Esophagus (tissue), 2 donors: ENCODE data around the gene TRMT61A. TPM values are rescaled to one million over a fixed set of nuclear protein-coding genes. Genes with fewer than 3 reads are reported as not detected.

Experiments
- H3K27ac ChIP-seq, 2 donors: one replicate each; pipeline ENCODE4 v1.5.1; 2013; ENCODE audit warnings: low read depth in 2 of 2, mild to moderate bottlenecking in 2 of 2, inconsistent platforms in 1 of 2, low read length in 1 of 2, moderate library complexity in 1 of 2
- H3K27me3 ChIP-seq, 2 donors: one replicate each; pipeline ENCODE4 v1.6.1; 2013; ENCODE audit warnings: low read length in 2 of 2, control low read depth in 1 of 2, mild to moderate bottlenecking in 1 of 2; ENCODE audit not compliant: insufficient read depth in 2 of 2, control insufficient read depth in 1 of 2
- H3K36me3 ChIP-seq, 2 donors: one replicate each; pipeline ENCODE4 v1.6.1; 2013; ENCODE audit warnings: low read length in 1 of 2; ENCODE audit not compliant: control insufficient read depth in 2 of 2, insufficient read depth in 2 of 2
- H3K4me1 ChIP-seq, 2 donors: one replicate each; pipeline ENCODE4 v1.6.1; 2013; ENCODE audit warnings: low read length in 1 of 2; ENCODE audit not compliant: control insufficient read depth in 2 of 2, insufficient read depth in 2 of 2
- H3K4me3 ChIP-seq, 2 donors: one replicate each; pipeline ENCODE4 v1.5.1; 2013; ENCODE audit warnings: low read length in 2 of 2, mild to moderate bottlenecking in 2 of 2, low read depth in 1 of 2, moderate library complexity in 1 of 2
- H3K9me3 ChIP-seq, 2 donors: one replicate each; pipeline ENCODE4 v1.6.1; 2013; ENCODE audit warnings: mild to moderate bottlenecking in 2 of 2, low read depth in 1 of 2, low read length in 1 of 2, moderate library complexity in 1 of 2; ENCODE audit not compliant: control insufficient read depth in 2 of 2, insufficient read depth in 1 of 2
- WGBS, 2 donors: extraction: QIAGEN DNeasy Blood & Tissue Kit; methylation state at CpG; one replicate each; pipeline ENCODE4 v1.1.7; 2013; 5-methylcytosine and 5-hydroxymethylcytosine counted together
- polyA plus RNA-seq, 2 donors: library from polyadenylated mRNA; stranded (reverse); fragments of 200-250 nt; gene quantifications; one replicate each; pipeline ENCODE4 v1.2.3, GENCODE V29; 2013
- donor health status: healthy with polysubstance abuse.
- donor health status: Bipolar disorder and iron deficiency.

The TRMT61A gene
- polyA plus RNA-seq, 2 donors = 11.0 to 11.5 TPM

GRCh38 chr14:103533999-103534575 lies 5.1 kb downstream of the TRMT61A start:
- H3K9me3 ChIP-seq = no peaks in the 10 kb centered on the region
- WGBS, 2 donors = 75 to 77% methylated on average over 18 to 25 of the region's 25 CpGs
- H3K36me3 ChIP-seq = peaks cover 0 to 40% of the 10 kb centered on the region in 2 donors
- H3K4me1 ChIP-seq = peaks cover 14 to 18% of the 10 kb centered on the region in 2 donors
- H3K27me3 ChIP-seq = no peaks in the 10 kb centered on the region
- no peak overlapping the region for H3K4me3 ChIP-seq
- H3K27ac ChIP-seq = peak overlapping the region; percentile 69 to 77

DNA sequence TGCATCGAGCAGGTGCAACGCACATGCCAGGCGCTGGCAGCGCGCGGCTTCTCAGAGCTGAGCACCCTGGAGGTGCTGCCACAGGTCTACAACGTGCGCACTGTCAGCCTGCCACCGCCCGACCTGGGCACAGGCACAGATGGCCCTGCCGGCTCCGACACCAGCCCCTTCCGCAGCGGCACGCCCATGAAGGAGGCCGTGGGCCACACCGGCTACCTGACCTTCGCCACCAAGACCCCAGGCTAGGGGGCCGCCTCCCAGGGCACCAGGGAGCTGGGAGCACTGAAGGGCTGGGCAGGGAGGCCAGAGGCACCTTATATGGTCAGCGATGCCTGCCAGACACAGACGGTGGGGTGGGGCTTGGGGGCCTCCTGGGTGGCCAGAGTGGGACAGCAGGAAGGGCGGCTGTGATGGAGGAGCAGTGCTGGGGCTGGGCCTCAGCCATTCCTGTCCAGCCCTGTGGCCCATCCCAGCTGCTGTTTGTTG lies 5.6 kb downstream of the TRMT61A start:
- H3K4me3 ChIP-seq = no peak overlapping the region
- no peaks in the 10 kb centered on the region for H3K9me3 ChIP-seq
- H3K27me3 ChIP-seq = no peaks in the 10 kb centered on the region
- H3K4me1 ChIP-seq = peaks cover 17 to 18% of the 10 kb centered on the region in 2 donors
- WGBS, 2 donors = 76 to 85% methylated on average over 22 of the region's 22 CpGs
- H3K36me3 ChIP-seq = peaks cover 0 to 40% of the 10 kb centered on the region in 2 donors
- H3K27ac ChIP-seq = peak overlapping the region; percentile 69 to 77

GRCh38 chr14:103535081-103535890 lies 6.3 kb downstream of the TRMT61A start:
- H3K36me3 ChIP-seq = peaks cover 0 to 40% of the 10 kb centered on the region in 2 donors
- H3K27ac ChIP-seq = peak overlapping the region; percentile 50 to 77
- H3K9me3 ChIP-seq = no peaks in the 10 kb centered on the region
- no peaks in the 10 kb centered on the region for H3K27me3 ChIP-seq
- peaks cover 11 to 12% of the 10 kb centered on the region in 2 donors for H3K4me1 ChIP-seq
- WGBS, 2 donors = 80% methylated on average over 21 of the region's 21 CpGs
- H3K4me3 ChIP-seq = no peak overlapping the region

GRCh38 chr14:103535891-103536565 lies 7.0 kb downstream of the TRMT61A start:
- WGBS, 2 donors = 80 to 89% methylated on average over 11 of the region's 11 CpGs
- Histone ChIP-seq H3K4me3 (no peak overlapping the region), H3K27ac (peak overlapping the region in 1 of 2 donors; percentile 77), H3K4me1 (peaks cover 8 to 9% of the 10 kb centered on the region in 2 donors), H3K27me3 (no peaks in the 10 kb centered on the region), H3K36me3 (peaks cover 0 to 40% of the 10 kb centered on the region in 2 donors), H3K9me3 (no peaks in the 10 kb centered on the region)

DNA sequence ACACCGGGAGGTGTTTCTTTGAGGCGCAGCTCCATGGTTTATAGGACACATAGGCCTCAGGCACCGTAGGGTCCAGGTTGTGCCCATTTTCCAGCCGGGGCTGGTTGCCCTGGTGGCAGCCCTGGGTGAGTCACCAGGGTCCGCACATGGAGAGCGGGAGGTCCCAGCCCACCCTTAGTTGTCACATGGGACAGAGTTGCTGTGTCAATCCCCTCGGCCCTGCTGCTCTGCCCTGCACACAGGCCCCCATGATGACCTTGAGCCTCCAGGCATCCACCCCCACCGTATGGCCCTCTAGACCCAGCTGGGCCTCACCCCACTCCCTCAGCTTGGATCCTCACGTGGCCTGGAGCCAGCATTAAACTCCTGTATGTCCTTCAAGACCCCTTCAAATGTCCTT lies 7.7 kb downstream of the TRMT61A start:
- whole genome bisulfite sequencing, 2 donors = 70 to 73% methylated on average over 9 of the region's 9 CpGs
- no peak overlapping the region for H3K27ac ChIP-seq
- no peaks in the 10 kb centered on the region for H3K27me3 ChIP-seq
- peaks cover 0 to 38% of the 10 kb centered on the region in 2 donors for H3K36me3 ChIP-seq
- peaks cover 14 to 15% of the 10 kb centered on the region in 2 donors for H3K4me1 ChIP-seq
- H3K4me3 ChIP-seq = no peak overlapping the region
- no peaks in the 10 kb centered on the region for H3K9me3 ChIP-seq

- Histone ChIP-seq H3K9me3 (no peaks in the 10 kb centered on the region), H3K4me1 (peaks cover 17 to 22% of the 10 kb centered on the region in 2 donors), H3K4me3 (no peak overlapping the region), H3K27ac (peak overlapping the region; percentile 1), H3K27me3 (no peaks in the 10 kb centered on the region), H3K36me3 (peaks cover 0 to 32% of the 10 kb centered on the region in 2 donors)
- WGBS, 2 donors = 64 to 67% methylated on average over 18 of the region's 18 CpGs
Measured at GRCh38 chr14:103537175-103537990, 8.4 kb downstream of the TRMT61A start.

DNA sequence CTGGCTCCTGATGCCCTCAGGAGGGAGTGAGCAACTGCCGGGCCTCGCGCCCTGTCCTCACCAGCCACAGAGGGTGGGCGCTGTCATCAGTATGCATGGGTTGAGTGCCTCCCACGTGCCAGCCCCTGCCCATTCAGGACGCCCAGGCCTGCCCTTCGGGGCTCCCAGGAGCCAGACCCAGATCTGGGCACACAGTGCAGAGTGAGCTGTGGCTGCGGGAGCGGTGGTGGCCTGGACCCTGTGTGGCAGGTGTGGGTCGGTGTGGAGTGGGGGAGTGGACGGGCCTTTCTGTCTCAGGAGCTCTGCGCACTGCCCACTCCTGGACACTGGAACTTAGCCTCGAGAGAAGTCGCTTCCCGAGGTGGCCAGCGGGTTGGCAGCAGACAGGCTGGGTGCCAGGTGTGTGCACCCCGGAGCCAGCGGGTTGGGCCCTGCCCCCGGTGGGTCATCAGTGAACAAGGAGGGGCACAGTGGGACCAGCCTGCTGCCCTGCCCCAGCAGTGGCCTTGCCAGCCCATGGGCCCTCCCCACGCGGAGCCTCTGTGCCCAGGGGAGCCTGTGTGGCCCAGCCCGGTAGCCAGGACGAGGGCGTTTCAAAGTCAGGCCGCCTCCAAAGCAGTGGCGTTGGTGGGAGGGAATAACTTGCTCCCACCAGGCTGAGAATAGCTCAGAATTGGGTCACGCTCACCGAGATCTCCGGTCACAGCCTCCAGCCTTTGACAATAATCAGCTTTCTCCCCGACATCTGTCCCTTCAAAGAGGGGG lies 9.5 kb downstream of the TRMT61A start:
- H3K36me3 ChIP-seq = peaks cover 0 to 24% of the 10 kb centered on the region in 2 donors
- 35 to 41% methylated on average over 27 to 30 of the region's 30 CpGs for WGBS, 2 donors
- H3K4me1 ChIP-seq = peaks cover 24 to 27% of the 10 kb centered on the region in 2 donors
- no peaks in the 10 kb centered on the region for H3K9me3 ChIP-seq
- H3K4me3 ChIP-seq = no peak overlapping the region
- no peaks in the 10 kb centered on the region for H3K27me3 ChIP-seq
- peak overlapping the region; percentile 46 to 60 for H3K27ac ChIP-seq

DNA sequence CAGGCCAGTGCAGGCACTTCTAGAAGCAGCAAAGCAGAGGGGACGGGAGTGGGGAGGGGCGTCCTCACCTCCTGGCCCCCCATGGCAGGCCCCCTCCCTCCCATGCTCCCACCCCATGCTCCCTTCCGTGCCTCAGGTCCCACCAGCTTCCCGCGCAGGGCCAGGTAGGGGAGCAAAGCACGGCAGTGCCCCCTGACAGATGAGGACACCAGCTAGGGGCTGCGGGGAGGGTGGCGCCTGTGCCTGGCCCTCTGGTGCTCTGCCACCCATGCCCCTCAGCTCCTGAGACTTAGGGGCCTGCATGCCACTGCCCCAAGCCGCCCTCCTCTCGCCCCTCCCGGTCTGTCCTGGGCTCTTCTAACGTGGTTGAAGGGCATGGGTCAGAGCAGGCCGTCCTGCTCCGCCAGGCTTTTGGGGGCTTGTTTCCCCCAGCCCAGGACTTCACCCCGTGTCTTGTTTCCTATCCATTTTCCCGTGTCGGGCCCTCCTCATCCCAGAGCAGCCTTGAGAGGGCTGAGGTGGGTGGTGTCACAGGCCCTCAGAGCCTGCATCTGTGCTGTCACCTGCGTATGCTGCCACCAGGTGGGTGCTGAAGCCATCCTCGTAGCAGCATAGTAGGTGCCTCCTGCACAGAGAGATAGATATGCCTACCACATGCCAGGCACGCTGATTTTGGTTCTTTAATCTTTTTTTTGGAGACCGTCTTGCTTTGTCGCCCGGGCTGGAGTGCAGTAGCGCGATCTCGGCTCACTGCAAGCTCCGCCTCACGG lies 10.2 kb downstream of the TRMT61A start:
- Histone ChIP-seq H3K4me1 (peaks cover 30 to 34% of the 10 kb centered on the region in 2 donors), H3K27me3 (no peaks in the 10 kb centered on the region), H3K27ac (peak overlapping the region; percentile 46 to 54), H3K9me3 (no peaks in the 10 kb centered on the region), H3K4me3 (no peak overlapping the region), H3K36me3 (peaks cover 0 to 17% of the 10 kb centered on the region in 2 donors)
- WGBS, 2 donors = 67 to 75% methylated on average over 25 to 28 of the region's 28 CpGs
